Osteoblast (primary cell): ENCODE measurements around the gene PADI3. TPM values are rescaled to one million over a fixed set of nuclear protein-coding genes. Genes with fewer than 3 reads are reported as not detected.

Experiments
- DNase-seq: peaks from one replicate; pipeline ENCODE4 v3.0.0; 2011; ENCODE audit warnings: low spot score, mixed read lengths; ENCODE audit not compliant: insufficient read length; ENCODE audit errors: missing footprints
- H2AFZ ChIP-seq: 2 replicates; pipeline ENCODE4 v1.6.0; 2011; ENCODE audit warnings: mild to moderate bottlenecking, low read length
- H3K27ac ChIP-seq: 2 replicates; pipeline ENCODE4 v1.5.1; 2011; ENCODE audit warnings: mild to moderate bottlenecking, low read depth, low read length, moderate library complexity
- H3K27me3 ChIP-seq: 2 replicates; pipeline ENCODE4 v1.6.0; 2012; ENCODE audit warnings: mild to moderate bottlenecking, control low read depth, inconsistent platforms, low read length, moderate library complexity; ENCODE audit not compliant: insufficient read depth
- H3K36me3 ChIP-seq: 2 replicates; pipeline ENCODE4 v1.5.1; 2011; ENCODE audit warnings: mild to moderate bottlenecking, low read length, control low read depth, moderate library complexity; ENCODE audit not compliant: insufficient read depth
- H3K4me1 ChIP-seq: 2 replicates; pipeline ENCODE4 v1.5.1; 2011; ENCODE audit warnings: mild to moderate bottlenecking, low read length, control low read depth, moderate library complexity; ENCODE audit not compliant: insufficient read depth
- H3K4me2 ChIP-seq: 2 replicates; pipeline ENCODE4 v1.6.0; 2011; ENCODE audit warnings: mild to moderate bottlenecking, low read length; ENCODE audit not compliant: insufficient read depth
- H3K4me3 ChIP-seq: fragments of 200-600 bp; sonication (generic); 3 replicates; pipeline ENCODE4 v1.5.1; 2012; ENCODE audit warnings: mild to moderate bottlenecking, low read length, inconsistent platforms; ENCODE audit not compliant: insufficient read depth
- H3K79me2 ChIP-seq: 2 replicates; pipeline ENCODE4 v1.6.0; 2012; ENCODE audit warnings: mild to moderate bottlenecking, low read length, control low read depth, inconsistent platforms; ENCODE audit not compliant: insufficient read depth
- H3K9me3 ChIP-seq: 2 replicates; pipeline ENCODE4 v1.5.1; 2011; ENCODE audit warnings: low read depth, low read length, control low read depth
- H4K20me1 ChIP-seq: 2 replicates; pipeline ENCODE4 v1.6.0; 2012; ENCODE audit warnings: mild to moderate bottlenecking, low read length, control low read depth; ENCODE audit not compliant: insufficient read depth
- CTCF ChIP-seq: IDR thresholded peaks from 2 replicates; pipeline ENCODE4 v1.5.1; 2011; ENCODE audit warnings: mild to moderate bottlenecking, low read depth, low read length, moderate library complexity; ENCODE audit errors: extremely low read depth
- total RNA-seq: library from RNA; depleted of rRNA; stranded (reverse); fragments of >200 nt; gene quantifications from 2 replicates; pipeline ENCODE4 v1.2.3, GENCODE V29; 2012

PADI3 gene
- total RNA-seq, 1 donor: not detected

- Histone ChIP-seq H3K4me1 (no peaks in the 10 kb centered on the region), H3K4me2 (no peak overlapping the region)
- TF ChIP-seq CTCF: peak; percentile 73
Observed at GRCh38 chr1:17274186-17275170, 25.6 kb downstream of the PADI3 start.

GRCh38 chr1:17276568-17276967, 27.7 kb downstream of the PADI3 start:
- Histone ChIP-seq H4K20me1 (no peaks in the 10 kb centered on the region), H3K4me2 (no peak overlapping the region), H3K4me3 (no peak overlapping the region), H3K79me2 (no peaks in the 10 kb centered on the region), H3K36me3 (no peaks in the 10 kb centered on the region), H2AFZ (no peak overlapping the region), H3K27ac (no peak overlapping the region), H3K9me3 (no peaks in the 10 kb centered on the region), H3K4me1 (no peaks in the 10 kb centered on the region), H3K27me3 (peaks cover 13% of the 10 kb centered on the region)
- DNase-seq: peak; percentile 88
- TF ChIP-seq CTCF: no peak

More at GRCh38 chr1:17274186-17275170, 25.6 kb downstream of the PADI3 start:
- no peak overlapping the region for H3K4me3 ChIP-seq
- DNase-seq: peak; percentile 96
- no peaks in the 10 kb centered on the region for H3K36me3 ChIP-seq
- H2AFZ ChIP-seq: no peak overlapping the region
- H3K27ac ChIP-seq: no peak overlapping the region
- no peaks in the 10 kb centered on the region for H4K20me1 ChIP-seq
- H3K9me3 ChIP-seq: no peaks in the 10 kb centered on the region
- no peaks in the 10 kb centered on the region for H3K79me2 ChIP-seq
- peaks cover 7% of the 10 kb centered on the region for H3K27me3 ChIP-seq

- Histone ChIP-seq H3K27me3 (peaks cover 19% of the 10 kb centered on the region), H4K20me1 (no peaks in the 10 kb centered on the region), H3K27ac (no peak overlapping the region), H3K9me3 (no peaks in the 10 kb centered on the region), H3K4me1 (no peaks in the 10 kb centered on the region), H3K79me2 (no peaks in the 10 kb centered on the region), H2AFZ (no peak overlapping the region), H3K4me3 (no peak overlapping the region), H3K4me2 (no peak overlapping the region), H3K36me3 (no peaks in the 10 kb centered on the region)
- DNase-seq: peak; percentile 34
- no peak for TF ChIP-seq CTCF
Observed at GRCh38 chr1:17277511-17278159, 28.7 kb downstream of the PADI3 start.
